Ovary (tissue), 9 donors: ENCODE data around the gene ARHGAP18. TPM values are rescaled to one million over a fixed set of nuclear protein-coding genes. Genes with fewer than 3 reads are reported as not detected.
A peak's percentile ranks its signal among the peaks of the same experiment; 100 is the strongest.

Experiments used
- DNase-seq, 5 donors: peaks; one replicate each; pipeline ENCODE4 v3.0.0-alpha.2; 2019 to 2020
- H3K27ac ChIP-seq, 2 donors: fragments of 200-600 bp; one replicate each; pipeline versions ENCODE4 v1.5.1 to v1.8.0; 2019 to 2022
- H3K27me3 ChIP-seq: fragments of 200-600 bp; one replicate; pipeline ENCODE4 v1.8.0; 2022
- H3K36me3 ChIP-seq: fragments of 200-600 bp; sonication (generic); one replicate; pipeline ENCODE4 v1.5.1; 2019
- H3K4me1 ChIP-seq: one replicate; pipeline ENCODE4 v1.8.1; 2013; ENCODE audit warnings: mild to moderate bottlenecking, moderate library complexity; ENCODE audit not compliant: insufficient read depth
- H3K4me3 ChIP-seq: fragments of 200-600 bp; sonication (generic); one replicate; pipeline ENCODE4 v1.5.1; 2017
- H3K9me3 ChIP-seq, 2 donors: fragments of 200-600 bp in 1 of 2; sonication (generic) in 1 of 2; one replicate each; pipeline versions ENCODE4 v1.5.1 to v1.8.1; 2013 to 2019; ENCODE audit warnings: mild to moderate bottlenecking in 1 of 2, moderate library complexity in 1 of 2
- EP300 ChIP-seq: sonication (generic); formaldehyde crosslinking; IDR thresholded peaks from one replicate; pipeline ENCODE4 v1.6.1; 2017; ENCODE audit warnings: antibody characterized with exemption
- POLR2A ChIP-seq: fragments of 450-650 bp; IDR thresholded peaks from one replicate; pipeline ENCODE4 v1.6.1; 2017; ENCODE audit warnings: antibody characterized with exemption, mild to moderate bottlenecking, moderate library complexity
- whole genome bisulfite sequencing, 3 donors: extraction: QIAGEN DNeasy Blood & Tissue Kit in 1 of 3; methylation state at CpG; one replicate each; pipeline versions ENCODE4 v1.1.5 to v1.1.7; 2013 to 2017; 5-methylcytosine and 5-hydroxymethylcytosine counted together
- intact Hi-C, 4 donors: fragments of 100-400 bp; cut with DNase I; formaldehyde crosslinking; loops; one replicate each; pipeline versions ENCODE4 v1.11.0 to v1.15.1; 2022 to 2023
- polyA plus RNA-seq, 2 donors: library from polyadenylated mRNA; stranded (reverse); fragments of 200-250 nt in 1 of 2; fragments of 350-450 nt in 1 of 2; fragmentation: Illumina TruSeq in 1 of 2; extraction: RNeasy Lipid Tissue Mini Kit (QIAGEN cat#74804) in 1 of 2; gene quantifications; one replicate each; pipeline ENCODE4 v1.2.3, GENCODE V29; 2013 to 2014
- total RNA-seq, 7 donors: library from RNA; depleted of rRNA in 2 of 7; stranded (reverse); fragments of >200 nt in 2 of 7; fragmentation: NEBNext Ultra II Directional in 3 of 7; extraction: Animal tissue kit (Norgen Biotek cat#: 25700) in 3 of 7; gene quantifications; one replicate each; pipeline versions ENCODE4 v1.1.0 to v1.2.4, GENCODE V29; 2016 to 2023
- TF ChIP-seq, protein P1 (sequence below), 3 donors: fragments of 450-650 bp in 2 of 3; fragments of 200-600 bp in 1 of 3; IDR thresholded peaks; one replicate each; pipeline versions ENCODE4 v1.5.1 to v1.8.0; 2016 to 2022; ENCODE audit warnings: antibody characterized with exemption in 3 of 3, mild to moderate bottlenecking in 1 of 3
- donor health status: DM: no; HTN: no; CAD: no; lungs with moderate emphysema.
- donor health status: DM: no; HTN: no; CAD: no.
- donor health status: Bipolar disorder and iron deficiency.
- donor health status: DM: yes; HTN: yes; CAD: no.
- donor health status: DM: no; HTN: no; CAD: no.
- donor health status: DM: yes; HTN: yes; CAD: no.

Gene ARHGAP18
- total and polyA plus RNA-seq, 9 donors: 4.4 to 35.3 (median 9.6) TPM

DNA sequence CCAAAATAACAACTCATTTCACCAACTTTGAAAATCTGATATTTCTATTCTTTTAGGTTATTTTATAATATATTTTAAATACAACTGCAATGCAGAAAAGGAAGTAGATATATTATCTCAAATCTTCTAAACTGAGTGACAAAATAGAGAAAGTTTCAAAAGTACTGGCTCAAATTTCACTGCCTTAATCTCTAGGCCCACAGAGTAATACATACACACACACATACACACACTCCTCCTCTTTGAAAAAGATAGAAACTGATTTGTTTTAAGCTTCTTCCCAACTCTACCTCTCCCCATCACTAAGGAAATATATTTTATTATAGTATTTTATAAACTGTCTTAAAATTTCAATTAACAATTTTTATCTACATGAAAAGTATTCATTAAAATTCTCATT, 36.2 kb downstream of the ARHGAP18 start:
- Histone ChIP-seq H3K9me3 (no peaks in the 10 kb centered on the region), H3K4me3 (no peak overlapping the region), H3K27ac (peak overlapping the region in 1 of 2 donors; percentile 17), H3K36me3 (no peaks in the 10 kb centered on the region), H3K27me3 (no peaks in the 10 kb centered on the region), H3K4me1 (peaks cover 2% of the 10 kb centered on the region)
- no peak for TF ChIP-seq POLR2A
- TF ChIP-seq EP300: no peak
- TF ChIP-seq, protein P1, sequence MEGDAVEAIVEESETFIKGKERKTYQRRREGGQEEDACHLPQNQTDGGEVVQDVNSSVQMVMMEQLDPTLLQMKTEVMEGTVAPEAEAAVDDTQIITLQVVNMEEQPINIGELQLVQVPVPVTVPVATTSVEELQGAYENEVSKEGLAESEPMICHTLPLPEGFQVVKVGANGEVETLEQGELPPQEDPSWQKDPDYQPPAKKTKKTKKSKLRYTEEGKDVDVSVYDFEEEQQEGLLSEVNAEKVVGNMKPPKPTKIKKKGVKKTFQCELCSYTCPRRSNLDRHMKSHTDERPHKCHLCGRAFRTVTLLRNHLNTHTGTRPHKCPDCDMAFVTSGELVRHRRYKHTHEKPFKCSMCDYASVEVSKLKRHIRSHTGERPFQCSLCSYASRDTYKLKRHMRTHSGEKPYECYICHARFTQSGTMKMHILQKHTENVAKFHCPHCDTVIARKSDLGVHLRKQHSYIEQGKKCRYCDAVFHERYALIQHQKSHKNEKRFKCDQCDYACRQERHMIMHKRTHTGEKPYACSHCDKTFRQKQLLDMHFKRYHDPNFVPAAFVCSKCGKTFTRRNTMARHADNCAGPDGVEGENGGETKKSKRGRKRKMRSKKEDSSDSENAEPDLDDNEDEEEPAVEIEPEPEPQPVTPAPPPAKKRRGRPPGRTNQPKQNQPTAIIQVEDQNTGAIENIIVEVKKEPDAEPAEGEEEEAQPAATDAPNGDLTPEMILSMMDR (IDR thresholded peaks at IDR 0.05): no peak
- DNase-seq: no peak
- intact Hi-C loops: no loop called here

- peaks cover 2% of the 10 kb centered on the region for H3K4me1 ChIP-seq
- no peak overlapping the region for H3K4me3 ChIP-seq
- WGBS, 3 donors: 1 to 8% (median 4%) methylated on average over 2 of the region's 2 CpGs
- no peak for TF ChIP-seq POLR2A
- TF ChIP-seq, protein P1 (IDR thresholded peaks at IDR 0.05): no peak
- TF ChIP-seq EP300: no peak
- no peak for DNase-seq
- H3K36me3 ChIP-seq: no peaks in the 10 kb centered on the region
- intact Hi-C loops: no loop called here
- H3K27ac ChIP-seq: peak overlapping the region in 1 of 2 donors; percentile 39
- no peaks in the 10 kb centered on the region for H3K9me3 ChIP-seq
- H3K27me3 ChIP-seq: no peaks in the 10 kb centered on the region
Observed at GRCh38 chr6:129672881-129673631, 36.9 kb downstream of the ARHGAP18 start.

- TF ChIP-seq, protein P1 (IDR thresholded peaks at IDR 0.05): no peak
- TF ChIP-seq POLR2A (no peak), EP300 (no peak)
- no peaks in the 10 kb centered on the region for H3K9me3 ChIP-seq
- peaks cover 2% of the 10 kb centered on the region for H3K4me1 ChIP-seq
- H3K27ac ChIP-seq: peak overlapping the region in 1 of 2 donors; percentile 39
- no peaks in the 10 kb centered on the region for H3K27me3 ChIP-seq
- no peaks in the 10 kb centered on the region for H3K36me3 ChIP-seq
- 77 to 84% (median 80%) methylated on average over 2 of the region's 2 CpGs for WGBS, 3 donors
- intact Hi-C loops: no loop called here
- DNase-seq: no peak
- no peak overlapping the region for H3K4me3 ChIP-seq
Observed at GRCh38 chr6:129672341-129672682, 37.7 kb downstream of the ARHGAP18 start.

- WGBS, 3 donors: 94 to 96% (median 95%) methylated on average over 10 of the region's 10 CpGs
- peak overlapping the region in 1 of 2 donors; percentile 39 for H3K27ac ChIP-seq
- no peak overlapping the region for H3K4me3 ChIP-seq
- DNase-seq: no peak
- intact Hi-C loops: no loop called here
- H3K4me1 ChIP-seq: peaks cover 2% of the 10 kb centered on the region
- TF ChIP-seq POLR2A (no peak), EP300 (no peak)
- TF ChIP-seq, protein P1 (IDR thresholded peaks at IDR 0.05): no peak
- no peaks in the 10 kb centered on the region for H3K36me3 ChIP-seq
- no peaks in the 10 kb centered on the region for H3K9me3 ChIP-seq
- no peaks in the 10 kb centered on the region for H3K27me3 ChIP-seq
Observed at GRCh38 chr6:129671442-129672340, 38.3 kb downstream of the ARHGAP18 start.
